ENCODE results near the gene WRNIP1. TPM values are rescaled to one million over a fixed set of nuclear protein-coding genes. Genes with fewer than 3 reads are reported as not detected.
A peak's percentile ranks its signal among the peaks of the same experiment; 100 is the strongest.

The WRNIP1 gene
- total and polyA plus RNA-seq, 2 of the 4 experiments (the other 2 are of a cell fraction), result 43.7 to 47.1 TPM

DNA sequence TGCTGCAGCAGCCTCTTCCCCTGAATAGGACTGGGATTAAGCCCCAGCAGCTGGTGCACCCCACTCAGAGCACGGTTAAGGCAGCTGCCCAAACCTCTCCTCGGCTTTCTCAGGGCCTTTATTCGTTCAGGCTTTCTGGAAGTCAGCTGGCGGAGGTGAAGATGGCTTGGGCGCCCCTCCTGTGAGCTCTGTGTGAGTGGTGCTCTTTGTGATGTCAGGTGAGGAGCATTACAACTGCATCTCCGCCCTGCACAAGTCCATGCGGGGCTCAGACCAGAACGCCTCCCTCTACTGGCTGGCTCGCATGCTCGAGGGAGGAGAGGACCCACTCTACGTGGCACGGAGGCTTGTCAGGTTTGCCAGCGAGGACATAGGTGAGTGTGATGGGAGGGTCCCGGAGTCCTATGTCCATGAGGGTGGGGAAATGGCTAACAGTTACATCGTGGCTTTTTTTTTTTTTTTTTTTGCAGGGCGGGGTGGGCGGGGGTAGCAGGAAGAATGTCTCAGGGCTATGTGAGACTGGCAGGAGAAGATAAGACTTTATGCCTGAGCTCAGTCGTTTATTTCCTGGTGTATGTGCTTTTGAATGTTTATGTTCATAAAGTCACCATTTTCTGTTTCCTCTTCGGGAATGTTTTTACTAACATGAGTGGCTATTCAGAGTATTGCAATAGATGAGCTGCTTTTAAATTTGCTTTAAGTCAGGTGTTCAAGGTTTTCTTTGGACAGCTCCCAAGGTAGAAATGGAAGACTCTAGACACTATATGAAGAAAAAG, 18.2 kb downstream of the WRNIP1 start:
- peak overlapping the region; percentile 18; the same call in 1 of the 2 replicates for H2AK5ac ChIP-seq (ENCODE audit: low read depth, low read length)
- H4K8ac ChIP-seq (ENCODE audit: low read depth in 2 of 2, low read length in 2 of 2), result no peak overlapping the region
- H3K9me1 ChIP-seq (ENCODE audit: insufficient read depth, low read length), result peaks cover 25% of the 10 kb centered on the region
- no peak overlapping the region for H3K4ac ChIP-seq (ENCODE audit: low read depth, low read length)
- dilution Hi-C loops (cut with HindIII; ENCODE audit: low sequenced_read_pairs, unreplicated experiment) (no loop called here), intact Hi-C loops (cut with micrococcal nuclease) (no loop called here), in situ Hi-C loops (cut with MboI; ENCODE audit: low sequenced_read_pairs) (no loop called here)
- no peak overlapping the region for H2AK9ac ChIP-seq (replicated peaks; ENCODE audit: low read depth, low read length, poor library complexity)
- no peak overlapping the region for H2BK5ac ChIP-seq (ENCODE audit: low read depth, low read length, poor library complexity, severe bottlenecking)
- no peak overlapping the region for H4K91ac ChIP-seq (ENCODE audit: insufficient read depth, low read depth, low read length)
- H4K5ac ChIP-seq (ENCODE audit: low read depth, low read length), result 0 out of 2 replicates have a peak overlapping the region, but pooled peaks have one; percentile 46
- H4K20me1 ChIP-seq (ENCODE audit: insufficient read depth, low read length), result peaks cover 20% of the 10 kb centered on the region
- ATAC-seq (ENCODE audit: low read depth), result peak; percentile 55; the same call in 1 of the 2 replicates
- no peaks in the 10 kb centered on the region for H3K27me3 ChIP-seq (ENCODE audit: control insufficient read depth, insufficient read depth, low read length)
- no peak overlapping the region for H2BK20ac ChIP-seq (ENCODE audit: low read depth, low read length)
- H3K36me3 ChIP-seq (ENCODE audit: control insufficient read depth, insufficient read depth, low read length), result peaks cover 44% of the 10 kb centered on the region
- peak overlapping the region; percentile 35; the same call in 1 of the 2 replicates for H3K27ac ChIP-seq (ENCODE audit: insufficient read depth, low read length)
- no peak overlapping the region for H3K14ac ChIP-seq (replicated peaks; ENCODE audit: low read depth, low read length)
- BruUV-seq (replicated peaks), result no TSS peak
- no peak overlapping the region for H2BK120ac ChIP-seq (ENCODE audit: low read depth, low read length)
- no peak overlapping the region for H3K4me2 ChIP-seq (ENCODE audit: low read depth, low read length)
- CTCF ChIA-PET, result no interaction called here
- no peak overlapping the region for H3K18ac ChIP-seq (ENCODE audit: low read depth, low read length)
- no peak overlapping the region for H3K56ac ChIP-seq (ENCODE audit: extremely low read depth, insufficient read depth, low read length)
- no peak overlapping the region for H3K23ac ChIP-seq (ENCODE audit: low read depth, low read length)
- H3K79me1 ChIP-seq (ENCODE audit: low read depth in 1 of 2, low read length in 2 of 2), result peaks cover 66 to 86% of the 10 kb centered on the region in 2 experiments
- H2AFZ ChIP-seq (replicated peaks; ENCODE audit: low read length, poor library complexity), result no peak overlapping the region
- POLR2A ChIA-PET (ENCODE audit: unreplicated experiment), result interaction anchor here (0.7 kb wide), 1 partner anchor 116 kb away, joined by 4 read pairs; no protein-coding TSS in a partner anchor
- no peak overlapping the region for H3K9ac ChIP-seq (ENCODE audit: low read depth, low read length)
- 100% methylated on average over 2 of the region's 19 CpGs; no CpG with 5 or more reads in 1 of the 2 experiments for WGBS, 2 experiments (ENCODE audit: extremely low coverage in 2 of 2, insufficient read length in 1 of 2)
- no peak overlapping the region for H3K4me3 ChIP-seq (ENCODE audit: insufficient read depth, low read depth, low read length)
- H3K9me3 ChIP-seq (ENCODE audit: control insufficient read depth, insufficient read depth, low read length), result no peaks in the 10 kb centered on the region
- DNase-seq, result peak; percentile 34
- TF ChIP-seq SMC3 (IDR thresholded peaks at IDR 0.05; ENCODE audit: low read depth, low read length) (no peak), CEBPB (IDR thresholded peaks at IDR 0.05; ENCODE audit: low read depth, low read length) (no peak)
- H2BK15ac ChIP-seq (ENCODE audit: low read depth, low read length), result no peak overlapping the region
- peaks cover 10% of the 10 kb centered on the region for H3K4me1 ChIP-seq (ENCODE audit: control insufficient read depth, insufficient read depth, low read length)

Measured in IMR-90 (cell line).